Measurements from ENCODE around the gene CDS1. TPM values are rescaled to one million over a fixed set of nuclear protein-coding genes. Genes with fewer than 3 reads are reported as not detected.

CDS1 gene
- total and polyA plus RNA-seq, 2 donors (not counting 3 experiments of a cell fraction or from before 2014, with no cell fraction given), result 0.01 TPM; not detected in 1

- Histone ChIP-seq H3K4me2 (ENCODE audit: insufficient read depth, low read length) (no peak overlapping the region), H3K27me3 (ENCODE audit: control insufficient read depth in 2 of 2, insufficient read depth in 2 of 2, low read length in 2 of 2) (peaks cover 3 to 5% of the 10 kb centered on the region in 2 experiments), H3K9ac (replicated peaks; ENCODE audit: extremely low read depth, insufficient read depth, low read length) (no peak overlapping the region), H3K9me3 (replicated peaks; ENCODE audit: control insufficient read depth, insufficient read depth, low read length) (no peaks in the 10 kb centered on the region), H3K4me1 (ENCODE audit: control insufficient read depth, extremely low read depth, insufficient read depth, low read length) (no peaks in the 10 kb centered on the region), H3K9me1 (replicated peaks; ENCODE audit: control insufficient read depth, extremely low read depth, insufficient read depth, low read length) (no peaks in the 10 kb centered on the region), H3K4me3 (replicated peaks in 1 of 3; ENCODE audit: insufficient read depth in 1 of 3, low read depth in 1 of 3, low read length in 3 of 3) (no peak overlapping the region), H3K27ac (ENCODE audit: insufficient read depth, low read depth, low read length) (no peak overlapping the region), H2AFZ (ENCODE audit: low read depth, low read length) (no peak overlapping the region), H3K36me3 (ENCODE audit: control insufficient read depth in 2 of 2, extremely low read depth in 1 of 2, insufficient read depth in 2 of 2, low read length in 2 of 2) (no peaks in the 10 kb centered on the region), H3K79me2 (ENCODE audit: control insufficient read depth, insufficient read depth, low read length) (no peaks in the 10 kb centered on the region), H4K20me1 (replicated peaks; ENCODE audit: control insufficient read depth, extremely low read depth, insufficient read depth, low read length) (no peaks in the 10 kb centered on the region)
- ChIA-PET CTCF (interaction anchor here (1.0 kb wide), 1 partner anchor 16 kb away, joined by 3 read pairs; no protein-coding TSS in a partner anchor), POLR2A (no interaction called here)
- DNase-seq (ENCODE audit: low read depth, low spot score) (no peak), FAIRE-seq (no peak)
- intact Hi-C loops (cut with micrococcal nuclease) (no loop called here), dilution Hi-C loops (cut with MboI; ENCODE audit: extremely low pct_ligation_motif_present, low sequenced_read_pairs) (no loop called here)
- TF ChIP-seq MAX (IDR thresholded peaks at IDR 0.05; ENCODE audit: insufficient read depth, insufficient read length) (no peak), EZH2 (IDR thresholded peaks at IDR 0.05; ENCODE audit: borderline replicate concordance, low read depth, low read length, severe bottlenecking) (no peak), FOS (IDR thresholded peaks at IDR 0.05; ENCODE audit: borderline replicate concordance, insufficient read depth, low read length) (no peak), JUN (IDR thresholded peaks at IDR 0.05; ENCODE audit: borderline replicate concordance, insufficient read depth, insufficient read length, low read depth) (no peak), GATA2 (IDR thresholded peaks at IDR 0.05; ENCODE audit: insufficient read depth, insufficient read length, low read depth, low read length) (no peak)
- no TSS peak for BruUV-seq (replicated peaks)
Measured at GRCh38 chr4:84651499-84651898, 68.6 kb downstream of the CDS1 start.

GRCh38 chr4:84652478-84652877 lies 69.6 kb downstream of the CDS1 start:
- dilution Hi-C loops (cut with MboI; ENCODE audit: extremely low pct_ligation_motif_present, low sequenced_read_pairs), result no loop called here
- CTCF ChIA-PET, result no interaction called here

More at GRCh38 chr4:84652478-84652877, 69.6 kb downstream of the CDS1 start:
- Histone ChIP-seq H4K20me1 (replicated peaks; ENCODE audit: control insufficient read depth, extremely low read depth, insufficient read depth, low read length) (no peaks in the 10 kb centered on the region), H3K4me3 (replicated peaks in 1 of 3; ENCODE audit: insufficient read depth in 1 of 3, low read depth in 1 of 3, low read length in 3 of 3) (no peak overlapping the region), H3K9me1 (replicated peaks; ENCODE audit: control insufficient read depth, extremely low read depth, insufficient read depth, low read length) (no peaks in the 10 kb centered on the region), H3K27ac (ENCODE audit: insufficient read depth, low read depth, low read length) (no peak overlapping the region), H3K9ac (replicated peaks; ENCODE audit: extremely low read depth, insufficient read depth, low read length) (no peak overlapping the region), H3K4me2 (ENCODE audit: insufficient read depth, low read length) (no peak overlapping the region), H3K27me3 (ENCODE audit: control insufficient read depth in 2 of 2, insufficient read depth in 2 of 2, low read length in 2 of 2) (peaks cover under 1 to 5% of the 10 kb centered on the region in 2 experiments), H2AFZ (ENCODE audit: low read depth, low read length) (no peak overlapping the region), H3K9me3 (replicated peaks; ENCODE audit: control insufficient read depth, insufficient read depth, low read length) (no peaks in the 10 kb centered on the region), H3K79me2 (ENCODE audit: control insufficient read depth, insufficient read depth, low read length) (no peaks in the 10 kb centered on the region), H3K4me1 (ENCODE audit: control insufficient read depth, extremely low read depth, insufficient read depth, low read length) (no peaks in the 10 kb centered on the region), H3K36me3 (ENCODE audit: control insufficient read depth in 2 of 2, extremely low read depth in 1 of 2, insufficient read depth in 2 of 2, low read length in 2 of 2) (no peaks in the 10 kb centered on the region)
- POLR2A ChIA-PET, result no interaction called here
- BruUV-seq (replicated peaks), result no TSS peak
- DNase-seq (ENCODE audit: low read depth, low spot score) (no peak), FAIRE-seq (no peak)
- intact Hi-C loops (cut with micrococcal nuclease), result no loop called here
- TF ChIP-seq MYC (IDR thresholded peaks at IDR 0.05; ENCODE audit: low read depth, low read length), result no peak
- TF ChIP-seq POLR2AphosphoS5 (IDR thresholded peaks at IDR 0.05; ENCODE audit: insufficient read depth, low read depth, low read length), result no peak
- no peak for TF ChIP-seq CTCF (IDR thresholded peaks at IDR 0.05; ENCODE audit: extremely low read depth in 1 of 2, insufficient read depth in 1 of 2, low read depth in 1 of 2, low read length in 2 of 2)
- TF ChIP-seq FOS (IDR thresholded peaks at IDR 0.05; ENCODE audit: borderline replicate concordance, insufficient read depth, low read length), result no peak
